Islet of Langerhans (tissue), 1 donor: ENCODE results near the gene ARID1B.
A peak's percentile ranks its signal among the peaks of the same experiment; 100 is the strongest.

Source experiments
- FAIRE-seq: peaks from one replicate; lab custom pipeline; 2011; peaks lifted over from hg19 to GRCh38; lab: Jason Lieb, UNC

ARID1B gene

DNA sequence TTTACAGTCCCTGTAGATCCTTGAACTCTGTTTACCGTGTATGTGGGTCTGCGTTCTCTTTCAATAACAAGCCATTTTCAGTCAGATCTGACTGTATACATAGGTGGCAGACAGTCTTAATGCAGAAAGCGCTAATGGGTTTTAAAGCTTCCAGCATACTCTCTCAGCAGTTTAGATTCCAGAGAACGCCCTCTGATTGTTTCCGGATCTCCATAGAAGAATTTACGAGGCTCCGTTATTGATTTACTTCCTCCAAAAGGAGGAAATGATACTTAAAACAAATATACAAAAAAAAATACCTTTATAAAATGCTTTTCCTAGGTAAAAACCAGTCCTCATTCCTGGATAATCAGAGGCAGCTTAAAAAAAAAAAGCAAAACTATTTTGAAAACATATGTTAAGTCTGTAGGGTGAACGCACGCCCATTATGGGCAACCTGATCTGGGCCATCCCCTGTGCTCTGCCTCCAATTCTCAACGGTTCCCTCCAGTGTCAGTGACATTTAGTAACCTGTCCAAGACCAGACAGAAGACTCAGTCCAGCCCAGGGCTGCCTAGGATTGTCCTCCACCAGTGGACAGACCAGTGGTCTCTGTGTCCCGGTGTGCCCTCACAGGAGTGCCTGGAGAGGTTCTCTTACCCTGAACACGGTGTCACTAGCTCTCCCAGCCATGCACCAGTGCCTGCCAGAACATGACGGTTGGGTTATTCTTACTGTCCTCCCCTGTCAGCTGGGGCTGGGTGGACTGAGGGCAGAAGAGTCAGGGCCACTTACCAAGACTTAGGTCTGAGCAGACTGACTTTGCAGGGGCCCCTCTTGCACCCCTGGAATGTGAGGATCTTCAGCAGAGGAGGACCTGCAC, 217.3 kb downstream of the ARID1B start:
- no peak for FAIRE-seq

DNA sequence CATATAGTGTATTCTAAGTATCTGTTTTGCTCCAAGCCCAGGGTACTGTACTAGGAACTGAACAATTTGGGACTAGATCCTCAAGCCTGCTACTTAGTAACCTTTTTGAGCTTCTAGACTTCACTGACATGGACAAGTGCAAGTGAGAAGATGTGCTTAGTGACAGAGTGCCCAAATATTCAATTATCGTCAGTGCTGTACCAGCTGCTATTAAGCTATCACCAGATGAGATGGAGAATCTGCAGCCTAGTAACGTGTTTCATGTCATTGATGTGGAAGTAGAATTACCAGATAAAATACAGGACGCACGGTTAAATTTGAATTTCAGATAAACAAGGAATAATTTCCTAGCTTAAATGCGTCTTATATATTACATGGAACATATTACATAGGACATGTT, 218.3 kb downstream of the ARID1B start:
- peak; percentile 94 for FAIRE-seq

DNA sequence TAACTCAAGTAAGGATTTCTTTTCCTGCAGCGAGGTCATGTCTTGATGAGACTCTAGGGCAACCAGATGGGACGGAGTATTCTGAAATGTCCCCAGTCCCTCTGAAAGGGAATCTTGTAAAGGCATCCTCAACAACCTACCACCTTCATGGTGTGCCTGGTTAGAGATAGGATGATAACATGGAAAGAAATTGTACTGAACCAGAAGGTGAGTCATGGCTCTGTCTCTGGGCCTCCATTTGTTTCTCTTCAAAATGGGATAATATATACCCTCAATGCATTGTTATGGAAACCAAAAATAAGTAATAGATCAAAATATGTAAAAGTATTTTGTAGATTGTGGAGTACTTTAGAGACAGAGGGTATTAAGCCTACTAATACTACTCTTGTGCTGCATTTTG, 219.1 kb downstream of the ARID1B start:
- peak; percentile 49 for FAIRE-seq

DNA sequence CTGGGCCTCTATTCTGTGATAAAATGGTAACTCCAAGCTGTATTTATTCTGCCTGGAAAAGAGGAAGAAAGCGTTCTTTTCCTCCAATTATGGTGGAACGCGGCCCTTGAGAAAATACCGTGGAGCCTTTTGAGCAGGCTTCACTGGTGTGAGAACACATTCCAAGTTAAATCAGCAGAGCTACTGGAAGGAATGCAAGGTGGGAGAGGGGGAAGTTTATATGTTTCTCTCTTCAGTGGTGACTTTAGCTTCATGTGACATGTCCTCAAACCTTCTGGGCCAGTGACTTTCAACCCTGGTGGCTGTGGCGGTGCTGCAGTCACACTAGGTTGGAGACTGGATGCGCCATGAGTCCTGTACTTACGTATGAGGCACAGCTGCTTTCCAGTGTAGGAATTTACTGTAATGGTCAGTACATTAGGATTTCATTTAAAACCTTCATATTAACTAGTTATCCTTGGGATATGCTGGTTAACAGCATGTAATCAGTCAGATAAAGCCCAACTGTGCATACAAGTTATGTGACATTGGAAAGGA, 221.7 kb downstream of the ARID1B start:
- FAIRE-seq: no peak

DNA sequence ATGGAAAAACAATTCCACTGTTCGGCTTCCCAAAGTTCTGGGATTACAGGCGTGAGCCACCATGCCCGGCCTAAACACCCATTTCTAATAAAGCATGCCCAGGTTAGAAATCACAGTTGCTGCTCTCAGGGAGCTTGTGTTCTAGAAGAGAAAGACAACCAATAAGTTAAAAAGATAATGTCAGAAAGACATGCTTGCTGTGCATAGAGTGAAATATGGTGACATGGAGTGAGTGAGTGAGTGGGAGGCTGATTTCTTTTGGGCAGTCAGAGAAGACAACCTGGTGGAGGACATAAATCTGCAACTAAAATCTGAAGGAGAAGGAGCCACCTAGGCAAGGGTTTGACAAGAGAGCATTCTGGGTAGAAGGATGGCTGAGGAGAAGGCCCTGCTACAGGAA, 222.6 kb downstream of the ARID1B start:
- FAIRE-seq: no peak

DNA sequence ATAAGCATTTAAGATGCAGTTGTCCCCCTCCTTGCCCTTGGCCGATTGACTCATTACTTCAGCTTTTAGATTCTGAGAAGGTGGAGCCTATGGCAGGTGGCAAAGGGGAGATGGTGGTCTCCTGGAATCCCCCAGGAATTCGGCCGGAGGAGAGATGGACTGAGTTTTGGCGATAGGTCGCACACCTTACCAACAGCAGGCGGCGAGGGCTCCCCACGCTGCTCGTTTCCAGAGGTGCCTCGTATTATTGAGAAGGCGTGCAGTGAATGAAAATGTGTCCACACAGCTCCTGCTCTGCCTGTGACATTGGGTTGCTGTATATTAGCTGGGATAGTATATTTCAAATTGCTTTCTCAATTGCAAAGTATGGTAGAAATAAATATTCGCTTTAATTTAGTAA, 224.5 kb downstream of the ARID1B start:
- no peak for FAIRE-seq

DNA sequence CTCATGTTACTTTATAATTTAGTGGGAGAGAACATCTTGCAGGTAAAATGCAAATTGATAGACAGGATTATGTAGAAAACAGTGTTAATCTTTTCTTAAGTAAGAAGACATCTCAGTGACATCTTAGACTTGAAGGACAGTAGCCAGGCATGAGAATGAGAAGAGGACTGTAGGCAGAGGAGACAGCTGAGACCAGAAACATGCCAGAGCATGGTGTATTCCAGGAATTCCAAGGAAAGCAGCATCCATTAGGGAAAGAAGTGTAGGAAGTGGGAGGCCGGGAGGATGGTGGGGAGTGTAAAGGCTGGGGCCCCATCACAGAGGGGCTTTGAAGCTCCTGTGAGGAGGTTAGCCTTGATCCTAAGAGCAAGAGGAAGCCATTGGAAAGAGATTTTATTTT, 225.6 kb downstream of the ARID1B start:
- FAIRE-seq: no peak

DNA sequence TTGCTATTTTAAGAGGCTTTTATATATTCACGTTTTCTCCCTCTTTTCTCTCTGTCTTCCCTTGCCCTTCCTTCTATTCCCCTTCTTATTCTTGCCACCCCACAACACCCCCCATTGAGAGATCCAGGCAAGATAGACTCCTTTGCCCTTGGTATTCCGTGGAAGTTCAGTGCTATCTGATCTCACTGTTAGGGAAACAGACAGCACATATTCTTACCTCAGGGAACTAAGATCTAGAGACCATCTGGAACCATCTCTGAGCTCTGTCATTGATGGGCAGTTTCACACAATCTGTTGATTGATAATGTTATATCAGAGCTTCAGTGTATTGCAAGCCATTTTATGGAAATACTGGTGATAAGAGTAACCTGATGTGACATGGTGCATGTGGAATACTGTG, 228.8 kb downstream of the ARID1B start:
- FAIRE-seq: no peak

DNA sequence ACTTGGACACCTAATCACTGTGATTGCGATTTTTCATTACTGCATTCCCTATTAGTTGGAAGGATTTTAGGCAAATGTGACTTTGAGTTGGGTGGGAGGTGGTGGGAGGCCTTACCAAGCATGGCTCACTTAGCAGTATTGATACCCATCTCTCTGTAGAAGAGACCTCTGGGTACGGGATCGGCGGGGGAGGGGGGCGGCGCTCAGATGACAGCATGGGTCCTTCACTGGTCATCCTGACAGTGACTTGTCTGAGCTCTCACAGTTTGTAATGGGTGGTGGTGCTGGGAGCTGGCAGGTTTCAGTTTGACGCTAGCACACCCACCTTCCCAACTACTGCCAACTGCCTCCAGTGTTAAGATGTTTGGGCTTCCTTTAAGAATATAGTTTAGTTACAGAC, 231.4 kb downstream of the ARID1B start:
- FAIRE-seq: no peak

DNA sequence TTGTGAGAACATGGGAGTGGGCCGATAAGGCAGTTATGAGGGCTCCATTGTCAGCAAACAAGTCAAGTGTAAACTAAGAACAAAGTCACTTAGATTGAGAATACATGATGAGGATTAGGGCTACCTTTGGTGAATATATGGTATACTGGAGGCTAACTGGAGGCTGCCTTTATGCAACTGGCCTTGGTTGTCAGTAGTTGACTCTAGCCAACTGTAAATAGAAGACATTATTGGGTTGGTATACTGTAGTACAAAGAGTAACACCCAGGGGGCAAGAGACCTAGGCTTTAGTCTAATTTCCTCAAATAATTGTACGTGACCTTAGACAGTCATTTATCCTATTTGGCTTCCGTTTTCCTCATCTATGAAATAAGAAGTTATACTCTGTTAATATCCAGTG, 235.2 kb downstream of the ARID1B start:
- FAIRE-seq: no peak

DNA sequence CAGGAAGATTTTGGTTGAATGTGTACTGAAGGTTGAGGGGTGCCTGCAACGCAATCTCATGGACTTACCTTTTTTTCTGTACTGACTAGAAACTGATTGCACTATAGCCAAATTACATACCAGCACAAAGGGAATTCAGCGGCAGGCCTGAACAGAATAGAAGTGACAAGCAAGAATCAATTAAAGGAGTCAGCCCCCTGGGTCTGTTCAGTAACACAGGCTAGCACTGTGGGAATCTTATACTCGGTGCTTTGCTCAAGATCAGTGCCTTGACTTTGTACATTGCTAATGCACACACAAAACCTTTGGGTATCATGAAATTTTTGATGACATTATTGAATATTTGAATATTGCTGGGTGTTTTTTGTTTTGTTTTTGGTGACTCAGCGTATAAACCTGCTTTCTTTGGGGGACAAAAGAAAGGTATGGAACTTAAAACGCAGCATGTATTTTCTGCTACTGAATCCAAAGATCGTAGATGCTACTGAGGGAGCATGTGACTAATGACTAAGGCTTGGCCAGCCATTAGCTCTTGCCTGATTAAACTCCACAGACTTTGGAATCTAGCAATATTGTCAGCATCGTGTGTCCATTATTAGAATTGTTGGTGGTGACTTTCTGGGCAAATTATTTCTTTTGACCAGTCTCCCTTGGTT, 236.6 kb downstream of the ARID1B start:
- FAIRE-seq: no peak

DNA sequence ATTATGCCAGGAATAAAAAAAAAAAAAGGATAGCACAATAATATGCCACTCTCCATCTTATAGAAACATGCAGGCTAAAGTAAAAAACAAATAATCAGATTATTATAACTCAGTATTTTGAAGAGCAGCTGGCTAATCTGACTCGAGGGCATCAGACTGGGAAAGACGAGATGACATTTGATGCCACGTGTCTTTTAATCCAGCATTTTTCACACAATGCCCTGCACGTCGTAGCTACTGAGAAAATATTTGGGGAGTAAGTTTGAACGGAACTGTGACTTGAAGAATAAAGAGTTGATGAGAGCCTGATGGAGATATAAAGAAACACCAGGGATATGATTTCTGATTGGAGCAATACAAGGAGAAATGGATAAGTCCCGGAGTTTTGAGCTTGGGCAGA, 237.7 kb downstream of the ARID1B start:
- FAIRE-seq: no peak

DNA sequence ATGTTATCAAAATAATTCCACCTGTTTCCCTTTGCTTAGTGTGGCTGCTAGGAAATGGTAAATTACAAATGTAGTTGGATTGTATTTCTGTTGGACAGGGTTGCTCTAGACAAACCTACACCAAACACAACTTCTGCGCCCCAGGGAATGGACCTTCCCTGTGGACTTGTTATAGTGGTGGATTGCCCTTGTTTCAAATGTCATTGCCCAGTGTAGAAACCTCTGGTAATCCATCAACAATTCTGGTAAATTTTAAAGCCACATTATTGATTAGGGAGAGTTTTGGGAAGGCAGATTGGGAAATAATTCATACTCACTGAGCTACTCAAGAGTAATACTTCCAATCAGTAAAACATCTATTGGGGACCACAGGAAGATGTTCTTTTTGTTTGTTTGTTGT, 239.8 kb downstream of the ARID1B start:
- FAIRE-seq: no peak

DNA sequence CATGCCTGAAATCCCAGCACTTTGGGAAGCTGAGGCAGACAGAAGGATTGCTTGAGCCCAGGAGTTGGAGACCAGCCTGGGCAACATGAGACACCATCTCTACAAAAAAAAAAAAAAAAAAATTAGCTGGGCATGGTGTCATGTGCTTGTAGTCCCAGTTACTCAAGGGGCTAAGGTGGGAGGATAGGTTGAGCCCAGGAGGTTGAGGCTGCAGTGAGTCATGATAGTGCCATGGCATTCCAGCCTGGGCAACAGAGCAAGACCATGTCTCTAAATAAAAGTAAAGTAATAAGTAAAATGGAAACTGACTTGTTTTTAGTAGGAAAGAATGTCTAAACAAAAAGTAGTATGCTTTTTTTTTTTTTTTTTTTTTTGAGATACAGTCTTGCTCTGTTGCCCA, 240.7 kb downstream of the ARID1B start:
- no peak for FAIRE-seq

DNA sequence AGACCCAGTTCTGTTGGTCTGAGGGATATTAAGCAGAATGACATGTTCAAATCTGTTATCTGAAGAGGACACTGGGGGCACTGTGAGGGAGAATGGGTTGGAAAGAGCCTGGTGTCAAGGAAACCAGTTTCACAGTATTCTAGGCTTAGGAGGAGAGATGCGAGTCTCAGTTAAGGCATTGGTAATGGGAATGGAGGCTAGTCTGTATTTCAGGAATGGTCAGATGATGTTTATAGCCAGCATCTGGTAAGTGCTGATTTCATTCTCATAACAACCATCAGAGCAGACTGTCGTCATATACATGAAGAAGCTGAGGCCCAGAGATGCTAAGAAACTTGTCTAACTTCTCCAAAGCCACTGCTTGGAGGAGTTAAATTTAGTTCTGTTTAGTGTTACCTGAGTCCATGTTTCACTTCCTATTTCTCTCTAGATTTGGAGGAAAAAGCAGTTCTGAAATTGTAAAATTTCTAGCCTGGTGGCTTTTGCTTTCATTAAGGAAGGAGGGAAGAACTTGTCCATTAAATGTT, 242.0 kb downstream of the ARID1B start:
- no peak for FAIRE-seq

DNA sequence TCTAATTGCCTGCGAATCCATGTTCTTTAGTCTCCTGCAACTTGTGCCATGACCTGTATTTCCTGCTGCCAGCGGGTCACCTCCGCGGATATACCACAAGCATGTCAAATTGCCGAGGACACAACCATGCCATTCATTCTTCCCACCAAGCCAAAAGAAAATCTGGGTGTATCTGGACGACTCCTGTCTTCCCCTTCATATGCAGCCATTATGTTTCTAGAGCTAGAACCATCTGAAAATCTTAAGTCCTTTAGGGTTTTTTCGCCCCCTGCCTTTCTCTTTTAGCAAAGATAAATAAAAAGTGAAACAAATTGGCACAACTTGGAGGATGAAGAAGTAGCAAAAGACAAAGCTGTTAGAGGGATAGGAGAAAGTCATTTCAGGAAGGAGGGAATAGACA, 242.6 kb downstream of the ARID1B start:
- no peak for FAIRE-seq

DNA sequence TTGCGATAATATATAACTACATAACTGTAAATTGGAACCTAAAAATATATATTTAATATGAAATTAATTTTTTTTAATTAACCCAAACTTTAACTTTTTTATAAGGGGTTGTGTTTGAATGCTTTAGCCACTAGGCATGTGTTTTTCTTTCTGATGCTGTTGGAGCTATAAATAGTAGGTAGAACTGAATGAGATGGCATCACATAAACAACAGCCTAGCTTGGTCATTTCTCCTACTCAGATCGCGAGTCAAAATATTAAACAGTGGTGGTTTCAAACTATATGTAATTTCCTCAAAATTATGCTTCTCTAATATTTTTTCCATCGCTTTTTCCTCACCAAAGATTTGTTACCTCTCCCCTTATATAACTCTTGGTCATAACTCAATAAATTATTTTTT, 243.2 kb downstream of the ARID1B start:
- FAIRE-seq: no peak

DNA sequence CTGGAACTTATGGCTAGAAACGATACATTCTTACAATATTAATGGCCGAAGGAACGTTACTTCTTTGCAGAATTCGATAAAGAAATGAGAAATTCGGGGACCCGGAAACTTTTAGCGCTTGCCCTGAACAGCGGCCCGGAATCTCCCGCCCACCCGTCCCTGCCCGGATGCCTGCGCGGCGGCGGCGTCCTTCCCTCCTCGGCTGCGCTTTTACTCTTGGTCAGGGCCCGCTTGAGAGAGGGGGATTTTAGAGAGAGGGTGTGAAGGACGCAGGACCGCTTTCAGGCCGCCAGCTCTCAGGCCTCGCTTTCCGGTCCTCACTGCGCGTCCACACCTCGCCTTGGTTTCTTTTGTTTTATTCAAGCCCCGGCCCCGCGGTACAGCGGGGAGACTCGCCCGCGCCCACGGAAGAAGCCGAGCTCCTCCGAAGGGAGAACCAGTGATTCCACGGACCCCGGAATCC, 243.7 kb downstream of the ARID1B start:
- FAIRE-seq: no peak

DNA sequence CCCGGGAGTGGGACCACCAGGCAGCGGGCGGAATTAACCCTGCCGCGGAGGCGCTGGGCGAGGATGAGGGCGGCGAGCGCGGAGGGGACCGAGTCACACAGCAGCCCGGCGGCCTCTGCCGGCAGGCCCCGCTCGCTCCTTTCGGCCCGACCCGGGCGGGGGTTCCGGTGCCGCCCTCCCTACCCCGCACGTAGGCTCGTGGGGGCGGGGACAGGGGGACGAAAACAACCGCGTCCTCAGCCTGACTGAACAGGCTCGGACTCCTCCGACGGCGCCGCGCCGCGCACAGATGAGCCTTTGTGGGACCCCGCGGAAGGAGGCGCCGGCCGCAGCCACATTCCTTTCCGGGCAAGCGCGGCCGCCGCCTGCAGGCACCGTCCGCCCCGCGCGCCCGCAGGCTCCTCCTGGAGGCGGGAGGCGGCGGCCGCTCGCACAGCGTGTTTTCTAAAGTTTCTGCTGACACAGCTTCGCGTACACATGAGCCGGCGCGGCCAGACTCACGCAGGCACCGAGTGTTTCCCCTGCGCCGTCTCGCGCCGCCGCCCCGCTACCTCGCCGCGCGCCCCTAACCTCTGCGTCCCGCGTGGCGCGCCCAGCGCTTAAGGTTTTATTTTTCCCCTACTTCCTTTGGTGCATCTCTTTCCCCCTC, 244.3 kb downstream of the ARID1B start:
- no peak for FAIRE-seq

DNA sequence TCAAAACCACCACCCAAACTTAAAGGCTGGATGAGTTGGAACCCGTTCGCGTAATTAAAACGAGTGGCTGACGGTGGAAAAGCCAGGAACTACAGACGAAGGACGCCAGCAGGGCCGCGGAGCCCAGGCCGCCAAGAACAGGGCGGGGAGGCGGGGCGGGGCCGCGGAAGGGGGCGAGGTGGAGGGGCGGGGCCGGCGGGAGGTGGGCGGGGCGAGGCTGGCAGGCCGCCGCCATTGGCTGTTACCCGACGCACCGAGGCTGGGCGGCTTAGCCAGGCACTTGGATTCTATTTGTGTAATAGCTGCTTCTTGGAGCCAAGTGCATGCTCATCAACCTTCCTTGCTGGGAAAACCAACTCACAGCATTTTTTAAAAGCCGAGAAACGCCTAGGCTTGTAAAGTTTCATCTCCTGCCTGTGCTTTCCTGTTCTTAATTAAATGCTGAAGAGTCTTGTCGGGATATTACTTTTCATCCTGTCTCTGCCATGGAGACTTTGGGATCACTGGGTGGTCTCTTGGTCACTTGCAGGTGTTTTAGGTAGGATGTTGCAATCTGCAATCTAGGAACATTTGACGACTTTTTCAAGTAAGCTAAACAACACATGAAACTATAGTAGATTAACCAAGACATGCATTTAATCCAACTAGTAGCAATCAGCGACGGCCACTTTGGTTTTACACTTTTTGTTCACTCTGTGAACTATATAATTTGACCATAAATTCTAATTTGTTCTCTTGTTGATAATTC, 245.0 kb downstream of the ARID1B start:
- peak; percentile 77 for FAIRE-seq

DNA sequence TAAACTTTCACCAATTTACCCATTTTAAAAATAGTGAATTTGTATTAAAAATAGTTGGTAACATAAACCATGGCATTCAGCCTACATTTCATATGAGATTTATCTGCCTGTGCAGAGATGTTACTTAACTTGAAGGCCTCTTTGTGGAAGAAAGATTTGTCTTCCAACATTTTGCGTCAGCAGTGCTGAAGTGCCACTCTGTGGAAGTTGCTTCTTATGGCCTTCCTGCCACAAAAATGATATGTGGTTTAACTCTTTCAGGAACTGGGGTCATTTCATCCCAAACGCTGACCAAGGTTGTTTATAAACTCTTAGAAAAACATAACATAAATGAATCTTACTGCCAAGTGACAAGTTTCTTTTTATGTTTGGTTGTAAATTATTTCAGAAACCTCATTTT, 246.8 kb downstream of the ARID1B start:
- FAIRE-seq: peak; percentile 72

DNA sequence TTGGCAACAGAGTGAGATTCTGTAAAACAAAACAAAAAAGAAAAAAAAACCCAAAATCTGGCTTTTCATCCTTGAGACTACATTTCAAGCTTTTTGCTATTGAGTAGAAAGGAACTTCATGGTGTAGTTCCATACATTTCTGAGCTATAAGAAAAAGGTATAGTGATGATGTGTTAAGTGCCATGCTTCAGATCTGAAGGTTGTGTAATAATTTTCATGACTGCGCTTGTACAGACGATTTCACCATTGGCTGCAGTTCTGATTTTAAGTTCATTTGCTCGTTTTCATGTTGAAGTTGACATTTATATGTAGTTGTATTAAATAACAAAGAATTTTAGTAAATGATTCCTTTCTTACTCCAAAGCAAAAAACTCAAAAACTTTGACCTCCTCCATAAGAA, 247.6 kb downstream of the ARID1B start:
- no peak for FAIRE-seq
